ENCODE measurements around the gene LSAMP.

Gene LSAMP

GRCh38 chr3:115853104-115853503 lies 592.2 kb downstream of the LSAMP start:
- no peak overlapping the region for H3K27ac ChIP-seq (ENCODE audit: low read length, poor library complexity, severe bottlenecking)
- no peak overlapping the region for H4K8ac ChIP-seq (ENCODE audit: low read length)
- no peak overlapping the region for H3K23ac ChIP-seq (ENCODE audit: low read length in 2 of 2)
- no peaks in the 10 kb centered on the region for H3K79me1 ChIP-seq (replicated peaks; ENCODE audit: low read length, poor library complexity, severe bottlenecking)
- H3K4me3 ChIP-seq (ENCODE audit: insufficient read depth in 1 of 2, low read depth in 1 of 2, low read length in 2 of 2) = no peak overlapping the region
- H3K9ac ChIP-seq (ENCODE audit: low read length) = no peak overlapping the region
- H2AFZ ChIP-seq (ENCODE audit: low read depth, low read length) = no peak overlapping the region
- no peak overlapping the region for H2BK12ac ChIP-seq (ENCODE audit: low read length in 2 of 2)
- H3K4me2 ChIP-seq (ENCODE audit: low read length, poor library complexity, severe bottlenecking) = no peak overlapping the region
- H2BK120ac ChIP-seq (ENCODE audit: low read depth, low read length) = no peak overlapping the region
- no peak overlapping the region for H3K18ac ChIP-seq (ENCODE audit: low read depth in 1 of 2, low read length in 2 of 2)
- no peaks in the 10 kb centered on the region for H3K4me1 ChIP-seq (ENCODE audit: control insufficient read depth, insufficient read depth, low read depth, low read length)
- H2AK5ac ChIP-seq (ENCODE audit: low read length, severe bottlenecking) = no peak overlapping the region
- no peak overlapping the region for H2BK15ac ChIP-seq (ENCODE audit: low read depth, poor library complexity, severe bottlenecking)
- no peak for DNase-seq
- H3K14ac ChIP-seq (ENCODE audit: low read length in 2 of 2) = no peak overlapping the region
- no peak overlapping the region for H3K4ac ChIP-seq (ENCODE audit: low read depth in 1 of 2, low read length in 2 of 2)
- H3K9me3 ChIP-seq (ENCODE audit: control insufficient read depth, low read length) = no peaks in the 10 kb centered on the region
- H4K91ac ChIP-seq (ENCODE audit: low read length) = no peak overlapping the region
- H3K27me3 ChIP-seq (ENCODE audit: control insufficient read depth in 1 of 2, insufficient read depth in 1 of 2, low read length in 2 of 2) = no peaks in the 10 kb centered on the region
- no peak overlapping the region for H2BK5ac ChIP-seq (ENCODE audit: low read depth, low read length, poor library complexity, severe bottlenecking)
- H3K36me3 ChIP-seq (ENCODE audit: control insufficient read depth in 1 of 2, insufficient read depth in 2 of 2, low read depth in 1 of 2, low read length in 2 of 2) = no peaks in the 10 kb centered on the region

- Histone ChIP-seq H2BK12ac (ENCODE audit: low read length in 2 of 2) (no peak overlapping the region), H2AFZ (ENCODE audit: low read depth, low read length) (no peak overlapping the region)
Observed at GRCh38 chr3:115852278-115852677, 593.0 kb downstream of the LSAMP start.

GRCh38 chr3:115851571-115851970 lies 593.7 kb downstream of the LSAMP start:
- Histone ChIP-seq H2AK5ac (ENCODE audit: low read length, severe bottlenecking) (no peak overlapping the region), H3K36me3 (ENCODE audit: control insufficient read depth in 1 of 2, insufficient read depth in 2 of 2, low read depth in 1 of 2, low read length in 2 of 2) (no peaks in the 10 kb centered on the region), H3K4me2 (ENCODE audit: low read length, poor library complexity, severe bottlenecking) (no peak overlapping the region), H2BK120ac (ENCODE audit: low read depth, low read length) (no peak overlapping the region), H3K14ac (ENCODE audit: low read length in 2 of 2) (no peak overlapping the region), H3K4me1 (ENCODE audit: control insufficient read depth, insufficient read depth, low read depth, low read length) (no peaks in the 10 kb centered on the region), H3K4me3 (ENCODE audit: insufficient read depth in 1 of 2, low read depth in 1 of 2, low read length in 2 of 2) (no peak overlapping the region), H3K4ac (ENCODE audit: low read depth in 1 of 2, low read length in 2 of 2) (no peak overlapping the region), H3K9me3 (ENCODE audit: control insufficient read depth, low read length) (no peaks in the 10 kb centered on the region), H3K79me1 (replicated peaks; ENCODE audit: low read length, poor library complexity, severe bottlenecking) (no peaks in the 10 kb centered on the region), H3K27me3 (ENCODE audit: control insufficient read depth in 1 of 2, insufficient read depth in 1 of 2, low read length in 2 of 2) (no peaks in the 10 kb centered on the region), H2BK5ac (ENCODE audit: low read depth, low read length, poor library complexity, severe bottlenecking) (no peak overlapping the region), H3K27ac (ENCODE audit: low read length, poor library complexity, severe bottlenecking) (no peak overlapping the region), H4K91ac (ENCODE audit: low read length) (no peak overlapping the region), H2AFZ (ENCODE audit: low read depth, low read length) (no peak overlapping the region), H2BK15ac (ENCODE audit: low read depth, poor library complexity, severe bottlenecking) (no peak overlapping the region), H3K23ac (ENCODE audit: low read length in 2 of 2) (no peak overlapping the region), H3K9ac (ENCODE audit: low read length) (no peak overlapping the region), H4K8ac (ENCODE audit: low read length) (no peak overlapping the region), H3K18ac (ENCODE audit: low read depth in 1 of 2, low read length in 2 of 2) (no peak overlapping the region), H2BK12ac (ENCODE audit: low read length in 2 of 2) (no peak overlapping the region)
- 100% methylated on average over 3 of the region's 3 CpGs for WGBS
- no peak for DNase-seq

More at GRCh38 chr3:115852278-115852677, 593.0 kb downstream of the LSAMP start:
- no peak overlapping the region for H3K9ac ChIP-seq (ENCODE audit: low read length)
- H3K4me2 ChIP-seq (ENCODE audit: low read length, poor library complexity, severe bottlenecking) = no peak overlapping the region
- H3K18ac ChIP-seq (ENCODE audit: low read depth in 1 of 2, low read length in 2 of 2) = no peak overlapping the region
- no peak for DNase-seq
- H3K27ac ChIP-seq (ENCODE audit: low read length, poor library complexity, severe bottlenecking) = no peak overlapping the region
- H3K4me1 ChIP-seq (ENCODE audit: control insufficient read depth, insufficient read depth, low read depth, low read length) = no peaks in the 10 kb centered on the region
- no peaks in the 10 kb centered on the region for H3K36me3 ChIP-seq (ENCODE audit: control insufficient read depth in 1 of 2, insufficient read depth in 2 of 2, low read depth in 1 of 2, low read length in 2 of 2)
- H3K14ac ChIP-seq (ENCODE audit: low read length in 2 of 2) = no peak overlapping the region
- H2BK120ac ChIP-seq (ENCODE audit: low read depth, low read length) = no peak overlapping the region
- no peaks in the 10 kb centered on the region for H3K9me3 ChIP-seq (ENCODE audit: control insufficient read depth, low read length)
- H4K8ac ChIP-seq (ENCODE audit: low read length) = no peak overlapping the region
- no peaks in the 10 kb centered on the region for H3K27me3 ChIP-seq (ENCODE audit: control insufficient read depth in 1 of 2, insufficient read depth in 1 of 2, low read length in 2 of 2)
- H2AK5ac ChIP-seq (ENCODE audit: low read length, severe bottlenecking) = no peak overlapping the region
- no peak overlapping the region for H2BK5ac ChIP-seq (ENCODE audit: low read depth, low read length, poor library complexity, severe bottlenecking)
- no peak overlapping the region for H2BK15ac ChIP-seq (ENCODE audit: low read depth, poor library complexity, severe bottlenecking)
- H3K23ac ChIP-seq (ENCODE audit: low read length in 2 of 2) = no peak overlapping the region
- H4K91ac ChIP-seq (ENCODE audit: low read length) = no peak overlapping the region
- 93% methylated on average over 4 of the region's 4 CpGs for WGBS
- H3K4me3 ChIP-seq (ENCODE audit: insufficient read depth in 1 of 2, low read depth in 1 of 2, low read length in 2 of 2) = no peak overlapping the region
- no peaks in the 10 kb centered on the region for H3K79me1 ChIP-seq (replicated peaks; ENCODE audit: low read length, poor library complexity, severe bottlenecking)
- H3K4ac ChIP-seq (ENCODE audit: low read depth in 1 of 2, low read length in 2 of 2) = no peak overlapping the region

- no peak overlapping the region for H2BK120ac ChIP-seq (ENCODE audit: low read depth, low read length)
- H3K79me1 ChIP-seq (replicated peaks; ENCODE audit: low read length, poor library complexity, severe bottlenecking) = peaks cover 1% of the 10 kb centered on the region
- H3K27ac ChIP-seq (ENCODE audit: low read length, poor library complexity, severe bottlenecking) = no peak overlapping the region
- H3K18ac ChIP-seq (ENCODE audit: low read depth in 1 of 2, low read length in 2 of 2) = no peak overlapping the region
- H3K4ac ChIP-seq (ENCODE audit: low read depth in 1 of 2, low read length in 2 of 2) = no peak overlapping the region
- H2AFZ ChIP-seq (ENCODE audit: low read depth, low read length) = no peak overlapping the region
- H3K9ac ChIP-seq (ENCODE audit: low read length) = no peak overlapping the region
- H2BK5ac ChIP-seq (ENCODE audit: low read depth, low read length, poor library complexity, severe bottlenecking) = no peak overlapping the region
- 92% methylated on average over 1 of the region's 1 CpG for WGBS
- H2AK5ac ChIP-seq (ENCODE audit: low read length, severe bottlenecking) = no peak overlapping the region
- H3K4me3 ChIP-seq (ENCODE audit: insufficient read depth in 1 of 2, low read depth in 1 of 2, low read length in 2 of 2) = no peak overlapping the region
- no peak for DNase-seq
- H3K14ac ChIP-seq (ENCODE audit: low read length in 2 of 2) = no peak overlapping the region
- no peak overlapping the region for H3K23ac ChIP-seq (ENCODE audit: low read length in 2 of 2)
- H3K9me3 ChIP-seq (ENCODE audit: control insufficient read depth, low read length) = no peaks in the 10 kb centered on the region
- H3K4me2 ChIP-seq (ENCODE audit: low read length, poor library complexity, severe bottlenecking) = no peak overlapping the region
- H3K27me3 ChIP-seq (ENCODE audit: control insufficient read depth in 1 of 2, insufficient read depth in 1 of 2, low read length in 2 of 2) = no peaks in the 10 kb centered on the region
- H4K91ac ChIP-seq (ENCODE audit: low read length) = no peak overlapping the region
- H2BK15ac ChIP-seq (ENCODE audit: low read depth, poor library complexity, severe bottlenecking) = no peak overlapping the region
- no peak overlapping the region for H4K8ac ChIP-seq (ENCODE audit: low read length)
- no peaks in the 10 kb centered on the region for H3K4me1 ChIP-seq (ENCODE audit: control insufficient read depth, insufficient read depth, low read depth, low read length)
- H2BK12ac ChIP-seq (ENCODE audit: low read length in 2 of 2) = no peak overlapping the region
- peaks cover 0 to 2% of the 10 kb centered on the region in 2 experiments for H3K36me3 ChIP-seq (ENCODE audit: control insufficient read depth in 1 of 2, insufficient read depth in 2 of 2, low read depth in 1 of 2, low read length in 2 of 2)
Observed at GRCh38 chr3:115848641-115849040, 596.6 kb downstream of the LSAMP start.

Data from mesenchymal stem cell (in vitro differentiated cells and primary cell).